OCI-LY3 (cell line): ENCODE measurements around the gene NOS1.

Experiments used
- EZH2phosphoT487 ChIP-seq: fragments of 200-600 bp; shearing (Covaris generic); IDR thresholded peaks from 2 replicates; pipeline ENCODE4 v1.6.1; 2018; ENCODE audit warnings: antibody characterized with exemption, mixed run types, low read depth
- TF ChIP-seq, protein P1 (sequence below): fragments of 200-600, 300-600 bp; sonication (generic); IDR thresholded peaks from 2 replicates; pipeline ENCODE4 v1.5.1; 2014; ENCODE audit warnings: antibody characterized with exemption, low read length, low read depth

DNA sequence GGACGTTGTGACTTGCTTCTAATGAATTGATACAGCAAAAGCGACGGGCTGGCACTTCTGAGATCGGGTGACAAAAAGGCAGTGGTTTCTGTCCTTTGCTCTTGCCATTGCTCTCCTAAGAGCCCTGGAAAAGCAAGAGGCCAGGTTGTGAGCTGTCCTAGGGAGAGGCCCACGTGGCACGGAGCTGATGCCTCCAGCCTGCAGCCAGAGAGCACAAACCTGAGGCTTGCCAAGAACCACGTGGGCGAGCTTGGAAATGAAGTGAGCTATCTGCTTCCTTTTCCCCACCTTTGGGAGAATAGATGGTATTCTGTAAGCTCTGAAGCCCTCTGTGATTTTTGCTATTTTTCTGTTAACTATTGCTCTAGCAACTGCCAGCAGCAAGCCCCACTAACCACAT lies 26.4 kb upstream of the NOS1 start:
- TF ChIP-seq, protein P1, sequence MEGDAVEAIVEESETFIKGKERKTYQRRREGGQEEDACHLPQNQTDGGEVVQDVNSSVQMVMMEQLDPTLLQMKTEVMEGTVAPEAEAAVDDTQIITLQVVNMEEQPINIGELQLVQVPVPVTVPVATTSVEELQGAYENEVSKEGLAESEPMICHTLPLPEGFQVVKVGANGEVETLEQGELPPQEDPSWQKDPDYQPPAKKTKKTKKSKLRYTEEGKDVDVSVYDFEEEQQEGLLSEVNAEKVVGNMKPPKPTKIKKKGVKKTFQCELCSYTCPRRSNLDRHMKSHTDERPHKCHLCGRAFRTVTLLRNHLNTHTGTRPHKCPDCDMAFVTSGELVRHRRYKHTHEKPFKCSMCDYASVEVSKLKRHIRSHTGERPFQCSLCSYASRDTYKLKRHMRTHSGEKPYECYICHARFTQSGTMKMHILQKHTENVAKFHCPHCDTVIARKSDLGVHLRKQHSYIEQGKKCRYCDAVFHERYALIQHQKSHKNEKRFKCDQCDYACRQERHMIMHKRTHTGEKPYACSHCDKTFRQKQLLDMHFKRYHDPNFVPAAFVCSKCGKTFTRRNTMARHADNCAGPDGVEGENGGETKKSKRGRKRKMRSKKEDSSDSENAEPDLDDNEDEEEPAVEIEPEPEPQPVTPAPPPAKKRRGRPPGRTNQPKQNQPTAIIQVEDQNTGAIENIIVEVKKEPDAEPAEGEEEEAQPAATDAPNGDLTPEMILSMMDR: no peak
- no peak for TF ChIP-seq EZH2phosphoT487
